Dedifferentiated amniotic fluid mesenchymal stem cell (primary cell): Measurements from ENCODE around the gene TNKS1BP1.
A peak's percentile ranks its signal among the peaks of the same experiment; 100 is the strongest.
"Not testable (repeated sequence)": the region's sequence is repeated elsewhere in the genome, so short reads cannot be mapped to it uniquely, and the experiment has no call there.

Source experiments
- DNase-seq: peaks from one replicate; pipeline ENCODE4 v3.0.0-alpha.2; 2016; ENCODE audit errors: extremely low spot score

The TNKS1BP1 gene

GRCh38 chr11:57353446-57353845, 28.7 kb upstream of the TNKS1BP1 start:
- DNase-seq: no peak

- no peak for DNase-seq
Measured at GRCh38 chr11:57353036-57353435, 28.3 kb upstream of the TNKS1BP1 start.

- no peak for DNase-seq
Measured at GRCh38 chr11:57349491-57350274, 24.9 kb upstream of the TNKS1BP1 start.

GRCh38 chr11:57348636-57349313, 24.0 kb upstream of the TNKS1BP1 start:
- no peak for DNase-seq

- no peak for DNase-seq
Measured at GRCh38 chr11:57348052-57348451, 23.3 kb upstream of the TNKS1BP1 start.

- no peak for DNase-seq
Measured at GRCh38 chr11:57347336-57347735, 22.6 kb upstream of the TNKS1BP1 start.

GRCh38 chr11:57345555-57346211, 20.9 kb upstream of the TNKS1BP1 start:
- DNase-seq: peak; percentile 65

- no peak for DNase-seq
Measured at GRCh38 chr11:57344826-57345225, 20.1 kb upstream of the TNKS1BP1 start.

- no peak for DNase-seq
Measured at GRCh38 chr11:57343825-57344224, 19.1 kb upstream of the TNKS1BP1 start.

- DNase-seq: no peak
Measured at GRCh38 chr11:57342702-57343101, 17.9 kb upstream of the TNKS1BP1 start.

GRCh38 chr11:57341250-57341808, 16.6 kb upstream of the TNKS1BP1 start:
- DNase-seq: no peak

- DNase-seq: no peak
Measured at GRCh38 chr11:57340039-57340615, 15.4 kb upstream of the TNKS1BP1 start.

- DNase-seq: no peak
Measured at GRCh38 chr11:57339328-57339727, 14.6 kb upstream of the TNKS1BP1 start.

- no peak for DNase-seq
Measured at GRCh38 chr11:57338142-57338541, 13.4 kb upstream of the TNKS1BP1 start, which contains the start of gene P2RX3. Gene P2RX3 (plus strand): TSS chr11:57338352. CDS start chr11:57338551, 199 bp downstream.

GRCh38 chr11:57336856-57337255, 12.1 kb upstream of the TNKS1BP1 start:
- not testable (repeated sequence) for DNase-seq

GRCh38 chr11:57336111-57336666, 11.4 kb upstream of the TNKS1BP1 start:
- DNase-seq: no peak

- peak; percentile 85 for DNase-seq
Measured at GRCh38 chr11:57335343-57336110, 10.8 kb upstream of the TNKS1BP1 start, which contains the start of gene SSRP1. Gene SSRP1 (minus strand): TSS chr11:57335892. CDS start chr11:57335121, 771 bp downstream.

GRCh38 chr11:57335023-57335342, 10.2 kb upstream of the TNKS1BP1 start:
- no peak for DNase-seq

- no peak for DNase-seq
Measured at GRCh38 chr11:57332694-57333440, 8.1 kb upstream of the TNKS1BP1 start.

- no peak for DNase-seq
Measured at GRCh38 chr11:57331720-57332119, 7.0 kb upstream of the TNKS1BP1 start.
